Osteoblast (primary cell): ENCODE measurements around the gene CHD9. TPM values are rescaled to one million over a fixed set of nuclear protein-coding genes. Genes with fewer than 3 reads are reported as not detected.

Experiments
- DNase-seq: peaks from one replicate; pipeline ENCODE4 v3.0.0; 2011; ENCODE audit warnings: low spot score, mixed read lengths; ENCODE audit not compliant: insufficient read length; ENCODE audit errors: missing footprints
- H2AFZ ChIP-seq: 2 replicates; pipeline ENCODE4 v1.6.0; 2011; ENCODE audit warnings: mild to moderate bottlenecking, low read length
- H3K27ac ChIP-seq: 2 replicates; pipeline ENCODE4 v1.5.1; 2011; ENCODE audit warnings: mild to moderate bottlenecking, low read depth, low read length, moderate library complexity
- H3K27me3 ChIP-seq: 2 replicates; pipeline ENCODE4 v1.6.0; 2012; ENCODE audit warnings: mild to moderate bottlenecking, control low read depth, inconsistent platforms, low read length, moderate library complexity; ENCODE audit not compliant: insufficient read depth
- H3K36me3 ChIP-seq: 2 replicates; pipeline ENCODE4 v1.5.1; 2011; ENCODE audit warnings: mild to moderate bottlenecking, low read length, control low read depth, moderate library complexity; ENCODE audit not compliant: insufficient read depth
- H3K4me1 ChIP-seq: 2 replicates; pipeline ENCODE4 v1.5.1; 2011; ENCODE audit warnings: mild to moderate bottlenecking, low read length, control low read depth, moderate library complexity; ENCODE audit not compliant: insufficient read depth
- H3K4me2 ChIP-seq: 2 replicates; pipeline ENCODE4 v1.6.0; 2011; ENCODE audit warnings: mild to moderate bottlenecking, low read length; ENCODE audit not compliant: insufficient read depth
- H3K4me3 ChIP-seq: fragments of 200-600 bp; sonication (generic); 3 replicates; pipeline ENCODE4 v1.5.1; 2012; ENCODE audit warnings: mild to moderate bottlenecking, low read length, inconsistent platforms; ENCODE audit not compliant: insufficient read depth
- H3K79me2 ChIP-seq: 2 replicates; pipeline ENCODE4 v1.6.0; 2012; ENCODE audit warnings: mild to moderate bottlenecking, low read length, control low read depth, inconsistent platforms; ENCODE audit not compliant: insufficient read depth
- H3K9me3 ChIP-seq: 2 replicates; pipeline ENCODE4 v1.5.1; 2011; ENCODE audit warnings: low read depth, low read length, control low read depth
- H4K20me1 ChIP-seq: 2 replicates; pipeline ENCODE4 v1.6.0; 2012; ENCODE audit warnings: mild to moderate bottlenecking, low read length, control low read depth; ENCODE audit not compliant: insufficient read depth
- total RNA-seq: library from RNA; depleted of rRNA; stranded (reverse); fragments of >200 nt; gene quantifications from 2 replicates; pipeline ENCODE4 v1.2.3, GENCODE V29; 2012
- TF ChIP-seq, protein P1 (sequence below): IDR thresholded peaks from 2 replicates; pipeline ENCODE4 v1.5.1; 2011; ENCODE audit warnings: mild to moderate bottlenecking, low read depth, low read length, moderate library complexity; ENCODE audit errors: extremely low read depth

Gene CHD9
- total RNA-seq, 1 donor, result 83.6 TPM

- Histone ChIP-seq H3K4me1 (peaks cover 21% of the 10 kb centered on the region), H3K79me2 (peaks cover 40% of the 10 kb centered on the region), H3K36me3 (no peaks in the 10 kb centered on the region), H3K27me3 (no peaks in the 10 kb centered on the region), H3K27ac (no peak overlapping the region), H3K4me3 (no peak overlapping the region), H3K4me2 (no peak overlapping the region), H3K9me3 (no peaks in the 10 kb centered on the region), H2AFZ (no peak overlapping the region), H4K20me1 (no peaks in the 10 kb centered on the region)
- no peak for DNase-seq
- TF ChIP-seq, protein P1, sequence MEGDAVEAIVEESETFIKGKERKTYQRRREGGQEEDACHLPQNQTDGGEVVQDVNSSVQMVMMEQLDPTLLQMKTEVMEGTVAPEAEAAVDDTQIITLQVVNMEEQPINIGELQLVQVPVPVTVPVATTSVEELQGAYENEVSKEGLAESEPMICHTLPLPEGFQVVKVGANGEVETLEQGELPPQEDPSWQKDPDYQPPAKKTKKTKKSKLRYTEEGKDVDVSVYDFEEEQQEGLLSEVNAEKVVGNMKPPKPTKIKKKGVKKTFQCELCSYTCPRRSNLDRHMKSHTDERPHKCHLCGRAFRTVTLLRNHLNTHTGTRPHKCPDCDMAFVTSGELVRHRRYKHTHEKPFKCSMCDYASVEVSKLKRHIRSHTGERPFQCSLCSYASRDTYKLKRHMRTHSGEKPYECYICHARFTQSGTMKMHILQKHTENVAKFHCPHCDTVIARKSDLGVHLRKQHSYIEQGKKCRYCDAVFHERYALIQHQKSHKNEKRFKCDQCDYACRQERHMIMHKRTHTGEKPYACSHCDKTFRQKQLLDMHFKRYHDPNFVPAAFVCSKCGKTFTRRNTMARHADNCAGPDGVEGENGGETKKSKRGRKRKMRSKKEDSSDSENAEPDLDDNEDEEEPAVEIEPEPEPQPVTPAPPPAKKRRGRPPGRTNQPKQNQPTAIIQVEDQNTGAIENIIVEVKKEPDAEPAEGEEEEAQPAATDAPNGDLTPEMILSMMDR, result no peak
Observed at GRCh38 chr16:53100889-53101288, 46.1 kb downstream of the CHD9 start.

GRCh38 chr16:53103811-53104210 is 49.0 kb downstream of the CHD9 start:
- Histone ChIP-seq H3K36me3 (no peaks in the 10 kb centered on the region), H3K27me3 (no peaks in the 10 kb centered on the region), H3K4me3 (no peak overlapping the region), H2AFZ (no peak overlapping the region), H3K9me3 (no peaks in the 10 kb centered on the region), H3K4me1 (peaks cover 11% of the 10 kb centered on the region), H3K27ac (no peak overlapping the region), H3K4me2 (no peak overlapping the region), H4K20me1 (no peaks in the 10 kb centered on the region), H3K79me2 (peaks cover 30% of the 10 kb centered on the region)
- DNase-seq, result no peak
- TF ChIP-seq, protein P1, result no peak

GRCh38 chr16:53105565-53105964 is 50.8 kb downstream of the CHD9 start:
- no peak for DNase-seq
- peaks cover 33% of the 10 kb centered on the region for H3K79me2 ChIP-seq

DNA sequence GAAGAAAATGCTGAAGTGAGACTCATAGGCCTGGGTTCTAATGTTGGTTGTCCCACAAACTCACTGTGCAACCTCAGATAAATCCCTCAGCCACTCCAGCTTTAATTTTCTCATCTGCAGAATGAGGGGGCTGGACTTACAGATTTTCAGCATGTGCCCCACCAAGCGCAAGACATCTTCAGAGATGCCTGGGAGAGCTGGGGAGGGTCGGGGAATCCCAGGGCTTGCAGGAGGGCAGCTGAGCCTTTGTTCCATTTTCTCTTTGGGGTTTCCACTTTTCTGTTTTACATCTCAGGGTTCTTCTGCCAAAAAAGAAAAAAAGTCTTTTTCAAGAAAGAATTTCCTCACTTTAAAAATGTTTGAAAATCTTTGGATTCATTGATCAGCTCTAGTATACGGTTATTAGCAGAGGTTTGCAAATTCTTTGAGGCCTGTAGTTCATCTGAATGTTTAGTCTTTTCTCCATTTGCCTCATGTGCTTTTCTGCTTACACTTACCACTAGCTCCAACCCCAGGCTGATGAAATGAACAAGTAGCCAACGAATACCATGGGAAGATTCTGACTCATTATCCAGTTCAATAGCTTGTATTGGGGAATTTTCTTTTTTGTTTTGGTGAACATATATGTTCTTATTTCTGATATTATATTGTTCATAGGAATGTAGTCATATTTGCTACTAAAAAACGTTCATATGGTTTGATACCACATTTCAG is 56.4 kb downstream of the CHD9 start:
- no peaks in the 10 kb centered on the region for H3K36me3 ChIP-seq
- no peak overlapping the region for H2AFZ ChIP-seq
- no peak overlapping the region for H3K4me3 ChIP-seq
- no peaks in the 10 kb centered on the region for H3K27me3 ChIP-seq
- H3K4me1 ChIP-seq, result peaks cover 2% of the 10 kb centered on the region
- H3K9me3 ChIP-seq, result no peaks in the 10 kb centered on the region
- DNase-seq, result peak; percentile 36
- H3K4me2 ChIP-seq, result no peak overlapping the region
- TF ChIP-seq, protein P1, result no peak
- peaks cover 39% of the 10 kb centered on the region for H3K79me2 ChIP-seq
- no peaks in the 10 kb centered on the region for H4K20me1 ChIP-seq
- peak overlapping the region; percentile 20 for H3K27ac ChIP-seq

More at GRCh38 chr16:53105565-53105964, 50.8 kb downstream of the CHD9 start:
- no peaks in the 10 kb centered on the region for H3K36me3 ChIP-seq
- no peaks in the 10 kb centered on the region for H4K20me1 ChIP-seq
- H3K4me1 ChIP-seq, result no peaks in the 10 kb centered on the region
- no peaks in the 10 kb centered on the region for H3K9me3 ChIP-seq
- no peak overlapping the region for H3K27ac ChIP-seq
- TF ChIP-seq, protein P1, result no peak
- H3K27me3 ChIP-seq, result no peaks in the 10 kb centered on the region
- H3K4me2 ChIP-seq, result no peak overlapping the region
- H2AFZ ChIP-seq, result no peak overlapping the region
- no peak overlapping the region for H3K4me3 ChIP-seq
